GM12878 (cell line): ENCODE data around the gene FRS3. TPM values are rescaled to one million over a fixed set of nuclear protein-coding genes. Genes with fewer than 3 reads are reported as not detected.

ENCODE experiments used
- BCL11A ChIP-seq: IDR thresholded peaks from 2 replicates; pipeline ENCODE4 v1.6.1; 2011; ENCODE audit warnings: low read depth, low read length
- BMI1 ChIP-seq: fragments of 450-650 bp; IDR thresholded peaks from 2 replicates; pipeline ENCODE4 v1.6.1; 2016; ENCODE audit warnings: mild to moderate bottlenecking, moderate library complexity, borderline replicate concordance
- E2F4 ChIP-seq: IDR thresholded peaks from 2 replicates; pipeline ENCODE4 v1.6.1; 2012; ENCODE audit warnings: low read depth, low read length, improper control_type of control experiment
- HDAC6 ChIP-seq: fragments of 200-600 bp; sonication (generic); IDR thresholded peaks from one replicate; pipeline ENCODE4 v1.8.0; 2017; ENCODE audit warnings: antibody characterized with exemption; ENCODE audit not compliant: unreplicated experiment
- SMC3 ChIP-seq: IDR thresholded peaks from 2 replicates; pipeline ENCODE4 v1.6.1; 2011; ENCODE audit warnings: low read length, improper control_type of control experiment, borderline replicate concordance
- polyA plus RNA-seq, 11 experiments: library from polyadenylated mRNA; depleted of rRNA in 4 of 11; unstranded in 6 of 11; stranded (reverse) in 5 of 11; fragments of >200 nt; fragmentation: Nextera tagmentation in 4 of 11; fragmentation: Illumina TruSeq in 1 of 11; extraction: Ambion mirVana in 4 of 11; extraction: Trizol in 1 of 11; gene quantifications; 1 replicate in 1 of 11; 2 replicates in 10 of 11; pipeline versions ENCODE4 v1.2.1 to v1.2.3, GENCODE V29; 2011 to 2016; ENCODE audit warnings: inconsistent platforms in 2 of 11, missing spikeins in 2 of 11, low read depth in 1 of 11
- total RNA-seq, 4 experiments: library from RNA; depleted of rRNA in 3 of 4; stranded (reverse); fragments of >200 nt in 3 of 4; fragmentation: Illumina TruSeq in 1 of 4; extraction: Trizol in 1 of 4; gene quantifications; 2 replicates each; pipeline versions ENCODE4 v1.2.1 to v1.2.3, GENCODE V29; 2013 to 2021
- TF ChIP-seq, protein P1 (sequence below): fragments of 450-650 bp; IDR thresholded peaks from 2 replicates; pipeline ENCODE4 v1.6.1; 2017; ENCODE audit warnings: low read depth, mild to moderate bottlenecking, moderate library complexity
- TF ChIP-seq, protein P2 (sequence below): IDR thresholded peaks from 2 replicates; pipeline ENCODE4 v1.6.1; 2012; ENCODE audit warnings: low read depth, low read length, improper control_type of control experiment

Gene FRS3
- total and polyA plus RNA-seq, 10 of the 15 experiments (the other 5 are each of a cell fraction or from before 2014, with no cell fraction given): 0.05 to 3.4 (median 1.5) TPM

- TF ChIP-seq, protein P1, sequence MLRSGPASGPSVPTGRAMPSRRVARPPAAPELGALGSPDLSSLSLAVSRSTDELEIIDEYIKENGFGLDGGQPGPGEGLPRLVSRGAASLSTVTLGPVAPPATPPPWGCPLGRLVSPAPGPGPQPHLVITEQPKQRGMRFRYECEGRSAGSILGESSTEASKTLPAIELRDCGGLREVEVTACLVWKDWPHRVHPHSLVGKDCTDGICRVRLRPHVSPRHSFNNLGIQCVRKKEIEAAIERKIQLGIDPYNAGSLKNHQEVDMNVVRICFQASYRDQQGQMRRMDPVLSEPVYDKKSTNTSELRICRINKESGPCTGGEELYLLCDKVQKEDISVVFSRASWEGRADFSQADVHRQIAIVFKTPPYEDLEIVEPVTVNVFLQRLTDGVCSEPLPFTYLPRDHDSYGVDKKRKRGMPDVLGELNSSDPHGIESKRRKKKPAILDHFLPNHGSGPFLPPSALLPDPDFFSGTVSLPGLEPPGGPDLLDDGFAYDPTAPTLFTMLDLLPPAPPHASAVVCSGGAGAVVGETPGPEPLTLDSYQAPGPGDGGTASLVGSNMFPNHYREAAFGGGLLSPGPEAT: no peak
- TF ChIP-seq E2F4 (no peak), SMC3 (no peak), HDAC6 (no peak), BCL11A (no peak), BMI1 (no peak)
- TF ChIP-seq, protein P2, sequence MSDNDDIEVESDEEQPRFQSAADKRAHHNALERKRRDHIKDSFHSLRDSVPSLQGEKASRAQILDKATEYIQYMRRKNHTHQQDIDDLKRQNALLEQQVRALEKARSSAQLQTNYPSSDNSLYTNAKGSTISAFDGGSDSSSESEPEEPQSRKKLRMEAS: no peak
Measured at GRCh38 chr6:41736186-41736733, 43.4 kb downstream of the FRS3 start (continued).
